Measurements from ENCODE around the gene MAGI2. TPM values are rescaled to one million over a fixed set of nuclear protein-coding genes. Genes with fewer than 3 reads are reported as not detected.
"Not testable (repeated sequence)": the region's sequence is repeated elsewhere in the genome, so short reads cannot be mapped to it uniquely, and the experiment has no call there.

The MAGI2 gene
- total RNA-seq, 6 experiments from 2014 or later = 1.2 to 4.0 (median 2.4) TPM

DNA sequence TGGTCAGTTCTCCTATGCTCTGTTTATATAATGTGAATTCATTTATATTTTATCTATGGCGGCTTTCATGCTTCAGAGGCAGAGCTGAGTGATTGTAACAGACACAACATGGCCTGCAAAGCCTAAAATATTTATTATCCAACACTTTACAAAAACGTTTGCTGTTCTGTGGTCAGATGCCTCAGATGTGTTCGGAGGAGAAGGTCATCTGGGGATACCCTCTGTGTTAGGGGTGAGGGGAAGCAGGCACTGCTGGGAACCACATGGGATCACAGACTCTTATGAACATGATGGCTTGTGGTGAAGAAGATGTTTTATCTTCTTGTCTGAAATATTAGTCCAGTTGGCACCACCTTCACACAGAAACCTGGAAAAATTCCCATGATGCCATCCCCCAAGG lies 1451.4 kb downstream of the MAGI2 start:
- 56% methylated on average over 3 of the region's 3 CpGs for WGBS (ENCODE audit: insufficient coverage, low coverage, low lambda C conversion rate, missing lambda C conversion rate)
- TF ChIP-seq POLR2A (IDR thresholded peaks at IDR 0.05) = no peak
- TF ChIP-seq, protein P1, sequence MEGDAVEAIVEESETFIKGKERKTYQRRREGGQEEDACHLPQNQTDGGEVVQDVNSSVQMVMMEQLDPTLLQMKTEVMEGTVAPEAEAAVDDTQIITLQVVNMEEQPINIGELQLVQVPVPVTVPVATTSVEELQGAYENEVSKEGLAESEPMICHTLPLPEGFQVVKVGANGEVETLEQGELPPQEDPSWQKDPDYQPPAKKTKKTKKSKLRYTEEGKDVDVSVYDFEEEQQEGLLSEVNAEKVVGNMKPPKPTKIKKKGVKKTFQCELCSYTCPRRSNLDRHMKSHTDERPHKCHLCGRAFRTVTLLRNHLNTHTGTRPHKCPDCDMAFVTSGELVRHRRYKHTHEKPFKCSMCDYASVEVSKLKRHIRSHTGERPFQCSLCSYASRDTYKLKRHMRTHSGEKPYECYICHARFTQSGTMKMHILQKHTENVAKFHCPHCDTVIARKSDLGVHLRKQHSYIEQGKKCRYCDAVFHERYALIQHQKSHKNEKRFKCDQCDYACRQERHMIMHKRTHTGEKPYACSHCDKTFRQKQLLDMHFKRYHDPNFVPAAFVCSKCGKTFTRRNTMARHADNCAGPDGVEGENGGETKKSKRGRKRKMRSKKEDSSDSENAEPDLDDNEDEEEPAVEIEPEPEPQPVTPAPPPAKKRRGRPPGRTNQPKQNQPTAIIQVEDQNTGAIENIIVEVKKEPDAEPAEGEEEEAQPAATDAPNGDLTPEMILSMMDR (IDR thresholded peaks at IDR 0.05) = no peak
- ATAC-seq = no peak

DNA sequence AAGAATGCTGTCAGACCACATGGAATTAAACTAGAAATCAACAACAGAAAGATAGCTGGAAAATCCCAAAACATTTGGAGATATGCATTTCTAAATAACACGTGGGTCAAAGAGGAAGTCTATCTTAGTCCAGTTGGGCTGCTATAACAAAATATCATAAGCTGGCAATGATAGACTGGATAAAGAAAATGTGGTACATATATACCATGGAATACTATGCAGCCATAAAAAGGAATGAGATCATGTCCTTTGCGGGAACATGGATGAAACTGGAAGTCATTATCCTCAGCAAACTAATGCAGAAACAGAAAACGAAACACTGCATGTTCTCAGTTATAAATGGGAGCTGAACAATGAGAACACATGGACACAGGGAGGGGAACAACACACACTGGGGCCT lies 1454.3 kb downstream of the MAGI2 start:
- intact Hi-C loops (cut with DNase I); DNase-seq; H3K27ac ChIP-seq; H3K9me3 ChIP-seq; ATAC-seq; H3K36me3 ChIP-seq; H3K27me3 ChIP-seq; H3K4me3 ChIP-seq; H3K4me1 ChIP-seq: not testable (repeated sequence)
- WGBS (ENCODE audit: insufficient coverage, low coverage, low lambda C conversion rate, missing lambda C conversion rate) = 49% methylated on average over 3 of the region's 3 CpGs

More for the DNA sequence above, 1451.4 kb downstream of the MAGI2 start:
- Histone ChIP-seq H3K9me3 (no peaks in the 10 kb centered on the region), H3K27me3 (no peaks in the 10 kb centered on the region), H3K4me1 (no peaks in the 10 kb centered on the region), H3K4me3 (no peak overlapping the region), H3K27ac (no peak overlapping the region), H3K36me3 (no peaks in the 10 kb centered on the region)
- intact Hi-C loops (cut with DNase I) = no loop called here
- DNase-seq = no peak

DNA sequence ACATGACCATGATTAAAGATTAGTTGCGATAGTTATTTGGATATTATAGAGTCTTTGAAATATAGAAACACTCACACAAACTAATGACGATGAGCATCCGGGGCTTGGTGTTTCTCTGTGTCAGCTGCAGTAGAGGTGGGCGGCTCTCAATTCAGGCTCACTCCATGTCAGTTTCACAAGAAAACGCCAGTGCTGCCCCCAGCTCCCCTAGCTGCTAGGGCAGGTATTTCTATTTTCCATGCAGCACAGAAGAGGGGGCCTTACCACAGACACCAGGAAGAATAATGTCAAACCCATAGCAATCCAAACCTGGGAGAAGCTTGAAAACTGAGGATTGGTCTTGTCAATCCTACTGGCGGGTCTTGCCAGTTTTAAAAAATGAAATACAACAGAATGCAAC lies 1457.8 kb downstream of the MAGI2 start:
- TF ChIP-seq, protein P1 (IDR thresholded peaks at IDR 0.05) = no peak
- no peak for TF ChIP-seq POLR2A (IDR thresholded peaks at IDR 0.05)
- no peak for DNase-seq
- ATAC-seq = no peak
- intact Hi-C loops (cut with DNase I) = no loop called here
- Histone ChIP-seq H3K4me1 (no peaks in the 10 kb centered on the region), H3K4me3 (no peak overlapping the region), H3K36me3 (no peaks in the 10 kb centered on the region), H3K9me3 (no peaks in the 10 kb centered on the region), H3K27me3 (no peaks in the 10 kb centered on the region), H3K27ac (no peak overlapping the region)
- 56% methylated on average over 6 of the region's 6 CpGs for WGBS (ENCODE audit: insufficient coverage, low coverage, low lambda C conversion rate, missing lambda C conversion rate)

DNA sequence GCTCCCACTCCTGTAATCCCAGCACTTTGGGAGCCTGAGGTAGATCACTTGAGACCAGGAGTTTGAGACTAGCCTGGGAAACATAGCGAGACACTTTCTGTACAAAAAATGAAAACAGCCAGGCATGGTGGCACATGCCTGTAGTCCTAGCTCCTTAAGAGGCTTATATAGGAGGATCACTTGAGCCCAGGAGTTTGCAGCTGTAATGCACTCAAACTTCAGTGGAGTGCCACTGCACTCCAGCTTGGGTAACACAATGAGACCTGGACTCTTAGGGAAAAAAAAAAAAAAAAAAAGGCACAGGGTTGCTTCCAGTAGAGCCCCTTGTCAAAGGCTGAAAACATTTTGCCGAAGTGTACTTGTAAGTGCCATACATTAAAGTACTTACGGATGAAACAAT lies 1459.6 kb downstream of the MAGI2 start:
- intact Hi-C loops (cut with DNase I) = no loop called here
- TF ChIP-seq, protein P1 (IDR thresholded peaks at IDR 0.05) = no peak
- TF ChIP-seq POLR2A (IDR thresholded peaks at IDR 0.05) = no peak
- Histone ChIP-seq H3K4me1 (no peaks in the 10 kb centered on the region), H3K4me3 (no peak overlapping the region), H3K36me3 (no peaks in the 10 kb centered on the region), H3K27me3 (no peaks in the 10 kb centered on the region), H3K27ac (no peak overlapping the region), H3K9me3 (no peaks in the 10 kb centered on the region)
- WGBS (ENCODE audit: insufficient coverage, low coverage, low lambda C conversion rate, missing lambda C conversion rate) = 72% methylated on average over 3 of the region's 3 CpGs
- no peak for DNase-seq
- no peak for ATAC-seq

DNA sequence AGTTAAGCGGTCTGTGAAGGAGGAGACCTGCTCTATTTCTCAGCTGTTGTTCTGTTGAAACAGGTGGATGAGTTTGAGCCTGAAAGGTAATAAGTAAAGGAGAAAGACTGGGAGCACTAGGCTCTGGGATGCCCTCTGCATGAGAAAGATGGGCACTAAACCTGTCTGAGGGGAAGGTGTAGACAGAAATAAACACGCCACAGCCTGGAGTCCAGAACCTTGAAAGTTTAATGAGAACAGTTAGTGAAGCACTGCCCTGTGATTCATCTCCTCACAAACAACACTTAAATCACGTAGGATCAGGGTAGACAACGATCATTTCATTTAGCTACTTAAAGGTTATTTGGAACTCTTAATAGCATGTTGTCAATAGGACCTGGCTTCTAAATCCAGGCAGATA lies 1461.8 kb downstream of the MAGI2 start:
- H3K4me3 ChIP-seq = no peak overlapping the region
- intact Hi-C loops (cut with DNase I) = no loop called here
- TF ChIP-seq, protein P1 (IDR thresholded peaks at IDR 0.05) = no peak
- TF ChIP-seq POLR2A (IDR thresholded peaks at IDR 0.05) = no peak
- no peaks in the 10 kb centered on the region for H3K27me3 ChIP-seq
- H3K9me3 ChIP-seq = no peaks in the 10 kb centered on the region
- WGBS (ENCODE audit: insufficient coverage, low coverage, low lambda C conversion rate, missing lambda C conversion rate) = 82% methylated on average over 4 of the region's 4 CpGs
- ATAC-seq = no peak
- no peaks in the 10 kb centered on the region for H3K4me1 ChIP-seq
- DNase-seq = no peak
- H3K27ac ChIP-seq = no peak overlapping the region
- no peaks in the 10 kb centered on the region for H3K36me3 ChIP-seq
